IMR-90 (cell line): ENCODE data around the gene AMN. TPM values are rescaled to one million over a fixed set of nuclear protein-coding genes. Genes with fewer than 3 reads are reported as not detected.

Experiments used
- ATAC-seq: fragments of 200-7000 bp; cut with Tn5 transposase; 2 replicates; pipeline ENCODE4 v1.9.1; 2020; ENCODE audit warnings: low read depth, mild to moderate bottlenecking, moderate library complexity
- BruUV-seq: library from RNA; stranded (reverse); fragments of 400-500 nt; replicated peaks from 2 replicates; lab custom pipeline; 2021; lab: Mats Ljungman, UMichigan
- CTCF ChIA-PET: fragments of 300-600 bp; formaldehyde crosslinking; extraction: SDS; loops from one replicate; lab custom pipeline; 2021; ENCODE audit warnings: antibody characterized with exemption; lab: Yijun Ruan, JAX
- POLR2A ChIA-PET: fragments of 300-600 bp; sonication (Branson Sonifier 250); formaldehyde crosslinking; loops from one replicate; lab custom pipeline; 2022; ENCODE audit warnings: antibody characterized with exemption; ENCODE audit not compliant: unreplicated experiment; lab: Charles Lee
- DNase-seq: peaks from one replicate; pipeline ENCODE4 v3.0.0; 2013
- H2AFZ ChIP-seq: replicated peaks from 2 replicates; pipeline ENCODE3; 2013; ENCODE audit warnings: low read length, mild to moderate bottlenecking; ENCODE audit not compliant: poor library complexity
- H2AK5ac ChIP-seq: 2 replicates; pipeline ENCODE4 v1.6.1; 2013; ENCODE audit warnings: low read depth, low read length, inconsistent platforms
- H2AK9ac ChIP-seq: replicated peaks from 2 replicates; pipeline ENCODE3; 2013; ENCODE audit warnings: mild to moderate bottlenecking, low read depth, low read length, moderate library complexity; ENCODE audit not compliant: poor library complexity
- H2BK120ac ChIP-seq: 2 replicates; pipeline ENCODE4 v1.6.1; 2013; ENCODE audit warnings: low read depth, low read length, inconsistent platforms
- H2BK15ac ChIP-seq: 3 replicates; pipeline ENCODE4 v1.6.1; 2013; ENCODE audit warnings: low read depth, low read length, inconsistent platforms
- H2BK20ac ChIP-seq: 2 replicates; pipeline ENCODE4 v1.6.1; 2013; ENCODE audit warnings: low read depth, mild to moderate bottlenecking, inconsistent platforms, low read length, moderate library complexity
- H2BK5ac ChIP-seq: 2 replicates; pipeline ENCODE4 v1.6.1; 2013; ENCODE audit warnings: mild to moderate bottlenecking, low read depth, low read length, inconsistent platforms; ENCODE audit not compliant: poor library complexity, severe bottlenecking
- H3K14ac ChIP-seq: replicated peaks from 2 replicates; pipeline ENCODE4 v1.6.1; 2013; ENCODE audit warnings: low read depth, low read length, inconsistent platforms
- H3K18ac ChIP-seq: 2 replicates; pipeline ENCODE4 v1.6.1; 2013; ENCODE audit warnings: low read depth, low read length, control low read depth
- H3K23ac ChIP-seq: 2 replicates; pipeline ENCODE4 v1.6.1; 2013; ENCODE audit warnings: low read depth, low read length, inconsistent platforms
- H3K27ac ChIP-seq: 2 replicates; pipeline ENCODE4 v1.5.1; 2013; ENCODE audit warnings: mild to moderate bottlenecking, control low read depth, low read length; ENCODE audit not compliant: insufficient read depth
- H3K27me3 ChIP-seq: 2 replicates; pipeline ENCODE4 v1.6.1; 2013; ENCODE audit warnings: low read length; ENCODE audit not compliant: control insufficient read depth, insufficient read depth
- H3K36me3 ChIP-seq: 2 replicates; pipeline ENCODE4 v1.6.1; 2013; ENCODE audit warnings: low read length, mixed read lengths; ENCODE audit not compliant: control insufficient read depth, insufficient read depth
- H3K4ac ChIP-seq: 2 replicates; pipeline ENCODE4 v1.6.1; 2013; ENCODE audit warnings: low read depth, low read length, inconsistent platforms
- H3K4me1 ChIP-seq: 2 replicates; pipeline ENCODE4 v1.6.1; 2013; ENCODE audit warnings: low read length, mixed read lengths; ENCODE audit not compliant: control insufficient read depth, insufficient read depth
- H3K4me2 ChIP-seq: 2 replicates; pipeline ENCODE4 v1.6.1; 2013; ENCODE audit warnings: low read depth, mild to moderate bottlenecking, control low read depth, low read length, moderate library complexity
- H3K4me3 ChIP-seq: 2 replicates; pipeline ENCODE4 v1.5.1; 2013; ENCODE audit warnings: low read depth, mild to moderate bottlenecking, control low read depth, low read length, moderate library complexity; ENCODE audit not compliant: insufficient read depth
- H3K56ac ChIP-seq: 2 replicates; pipeline ENCODE4 v1.6.1; 2013; ENCODE audit warnings: low read length, inconsistent platforms; ENCODE audit not compliant: insufficient read depth; ENCODE audit errors: extremely low read depth
- H3K79me1 ChIP-seq, 2 experiments: 2 replicates each; pipeline ENCODE4 v1.6.1; 2013; ENCODE audit warnings: low read length in 2 of 2, inconsistent platforms in 1 of 2, low read depth in 1 of 2
- H3K9ac ChIP-seq: 2 replicates; pipeline ENCODE4 v1.6.1; 2013; ENCODE audit warnings: low read depth, low read length, control low read depth
- H3K9me1 ChIP-seq: 2 replicates; pipeline ENCODE4 v1.6.1; 2013; ENCODE audit warnings: low read length, inconsistent platforms; ENCODE audit not compliant: insufficient read depth
- H3K9me3 ChIP-seq: 2 replicates; pipeline ENCODE4 v1.6.1; 2013; ENCODE audit warnings: low read length; ENCODE audit not compliant: control insufficient read depth, insufficient read depth
- H4K20me1 ChIP-seq: 2 replicates; pipeline ENCODE4 v1.6.1; 2013; ENCODE audit warnings: low read length, inconsistent platforms; ENCODE audit not compliant: insufficient read depth
- H4K5ac ChIP-seq: 2 replicates; pipeline ENCODE4 v1.6.1; 2013; ENCODE audit warnings: mild to moderate bottlenecking, low read depth, low read length, control low read depth
- H4K8ac ChIP-seq, 2 experiments: 2 replicates each; pipeline ENCODE4 v1.6.1; 2013; ENCODE audit warnings: low read depth in 2 of 2, low read length in 2 of 2, control low read depth in 1 of 2, inconsistent platforms in 1 of 2
- H4K91ac ChIP-seq: 2 replicates; pipeline ENCODE4 v1.6.1; 2013; ENCODE audit warnings: low read depth, low read length, inconsistent platforms; ENCODE audit not compliant: insufficient read depth
- CEBPB ChIP-seq: IDR thresholded peaks from 2 replicates; pipeline ENCODE4 v1.6.1; 2012; ENCODE audit warnings: low read depth, low read length, improper control_type of control experiment
- CHD1 ChIP-seq: IDR thresholded peaks from 2 replicates; pipeline ENCODE4 v1.6.1; 2012; ENCODE audit warnings: low read depth, low read length, improper control_type of control experiment
- MAZ ChIP-seq: IDR thresholded peaks from 2 replicates; pipeline ENCODE4 v1.6.1; 2012; ENCODE audit warnings: low read depth, mild to moderate bottlenecking, low read length, improper control_type of control experiment, moderate library complexity, borderline replicate concordance
- RFX5 ChIP-seq: IDR thresholded peaks from 2 replicates; pipeline ENCODE4 v1.8.0; 2012; ENCODE audit warnings: low read depth, mild to moderate bottlenecking, low read length, moderate library complexity
- WGBS, 2 experiments: methylation state at CpG; one replicate each; pipeline versions ENCODE4 v1.1.5 to v1.1.7; 2013; ENCODE audit warnings: missing lambda C conversion rate in 2 of 2; ENCODE audit not compliant: insufficient read length in 1 of 2; ENCODE audit errors: extremely low coverage in 2 of 2; 5-methylcytosine and 5-hydroxymethylcytosine counted together
- dilution Hi-C: fragments of 300-500 bp; cut with HindIII; formaldehyde crosslinking; loops from one replicate; pipeline ENCODE4 v1.14.3; 2018; ENCODE audit warnings: low sequenced_read_pairs; ENCODE audit not compliant: unreplicated experiment
- in situ Hi-C: fragments of 300-500 bp; cut with MboI; formaldehyde crosslinking; loops from 3 replicates; pipeline ENCODE4 v1.14.3; 2019; ENCODE audit warnings: low sequenced_read_pairs, inconsistent platforms, mixed read lengths
- intact Hi-C: fragments of 100-400 bp; cut with micrococcal nuclease; formaldehyde crosslinking; loops from 2 replicates; pipeline ENCODE4 v1.10.0; 2022
- polyA plus RNA-seq, 3 experiments: library from polyadenylated mRNA; depleted of rRNA; stranded (reverse); fragments of >200 nt; gene quantifications; 2 replicates each; pipeline ENCODE4 v1.2.3, GENCODE V29; 2012; ENCODE audit warnings: low replicate concordance in 1 of 3
- total RNA-seq: library from RNA; depleted of rRNA; stranded (reverse); fragments of >200 nt; gene quantifications from 2 replicates; pipeline ENCODE4 v1.2.3, GENCODE V29; 2012
- TF ChIP-seq, protein P1 (sequence below): fragments of 150-350 bp; IDR thresholded peaks from 2 replicates; pipeline ENCODE4 v1.6.1; 2017; ENCODE audit warnings: mild to moderate bottlenecking, antibody characterized with exemption, low read length, low read depth
- TF ChIP-seq, protein P2 (sequence below): fragments of 150-350 bp; IDR thresholded peaks from 2 replicates; pipeline ENCODE4 v1.6.1; 2016; ENCODE audit warnings: low read depth, mild to moderate bottlenecking, low read length, moderate library complexity, borderline replicate concordance

The AMN gene
- total and polyA plus RNA-seq, 2 of the 4 experiments (the other 2 are of a cell fraction) = under 0.01 to 0.24 TPM

DNA sequence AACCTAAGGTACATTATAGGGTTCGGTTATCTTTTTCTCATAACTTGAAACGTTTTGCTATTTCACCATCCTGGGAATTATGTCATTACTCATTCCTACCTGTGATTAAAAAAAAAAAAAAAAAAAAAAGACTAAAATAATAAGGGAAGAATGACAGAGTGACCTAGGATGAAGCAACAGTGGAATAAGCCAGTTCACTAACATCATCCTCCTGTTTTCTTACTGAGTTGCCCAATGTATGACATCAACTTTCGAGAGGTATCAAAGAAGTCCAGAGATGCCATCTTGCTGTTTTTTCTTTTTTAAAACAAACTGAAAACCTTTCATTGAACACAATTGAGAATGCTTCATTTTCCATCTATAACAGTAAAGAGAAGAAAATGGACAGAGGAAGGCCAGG is 42.8 kb downstream of the AMN start:
- Histone ChIP-seq H3K18ac (no peak overlapping the region), H4K91ac (no peak overlapping the region), H4K20me1 (peaks cover 3% of the 10 kb centered on the region; the same call in 1 of the 2 replicates), H2AFZ (no peak overlapping the region), H3K27ac (no peak overlapping the region), H3K9me3 (no peaks in the 10 kb centered on the region), H3K4ac (no peak overlapping the region), H4K5ac (no peak overlapping the region), H2AK5ac (no peak overlapping the region), H3K4me1 (no peaks in the 10 kb centered on the region), H2BK5ac (no peak overlapping the region), H2BK120ac (no peak overlapping the region), H2AK9ac (no peak overlapping the region), H3K36me3 (peaks cover 68% of the 10 kb centered on the region), H3K14ac (no peak overlapping the region), H3K27me3 (no peaks in the 10 kb centered on the region), H3K4me2 (no peak overlapping the region), H2BK15ac (no peak overlapping the region), H2BK20ac (no peak overlapping the region), H3K23ac (no peak overlapping the region), H3K56ac (no peak overlapping the region), H3K9me1 (no peaks in the 10 kb centered on the region; the same call in 1 of the 2 replicates), H3K9ac (no peak overlapping the region), H3K79me1 (peaks cover 0 to 19% of the 10 kb centered on the region in 2 experiments; a peak in 1 of 4 replicates), H3K4me3 (no peak overlapping the region), H4K8ac (no peak overlapping the region)
- ChIA-PET POLR2A (no interaction called here), CTCF (no interaction called here)
- dilution Hi-C loops = no loop called here
- intact Hi-C loops = no loop called here
- DNase-seq = no peak
- in situ Hi-C loops = no loop called here
- TF ChIP-seq RFX5 = no peak
- TF ChIP-seq, protein P1, sequence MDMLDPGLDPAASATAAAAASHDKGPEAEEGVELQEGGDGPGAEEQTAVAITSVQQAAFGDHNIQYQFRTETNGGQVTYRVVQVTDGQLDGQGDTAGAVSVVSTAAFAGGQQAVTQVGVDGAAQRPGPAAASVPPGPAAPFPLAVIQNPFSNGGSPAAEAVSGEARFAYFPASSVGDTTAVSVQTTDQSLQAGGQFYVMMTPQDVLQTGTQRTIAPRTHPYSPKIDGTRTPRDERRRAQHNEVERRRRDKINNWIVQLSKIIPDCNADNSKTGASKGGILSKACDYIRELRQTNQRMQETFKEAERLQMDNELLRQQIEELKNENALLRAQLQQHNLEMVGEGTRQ = no peak
- TF ChIP-seq MAZ = no peak
- TF ChIP-seq, protein P2, sequence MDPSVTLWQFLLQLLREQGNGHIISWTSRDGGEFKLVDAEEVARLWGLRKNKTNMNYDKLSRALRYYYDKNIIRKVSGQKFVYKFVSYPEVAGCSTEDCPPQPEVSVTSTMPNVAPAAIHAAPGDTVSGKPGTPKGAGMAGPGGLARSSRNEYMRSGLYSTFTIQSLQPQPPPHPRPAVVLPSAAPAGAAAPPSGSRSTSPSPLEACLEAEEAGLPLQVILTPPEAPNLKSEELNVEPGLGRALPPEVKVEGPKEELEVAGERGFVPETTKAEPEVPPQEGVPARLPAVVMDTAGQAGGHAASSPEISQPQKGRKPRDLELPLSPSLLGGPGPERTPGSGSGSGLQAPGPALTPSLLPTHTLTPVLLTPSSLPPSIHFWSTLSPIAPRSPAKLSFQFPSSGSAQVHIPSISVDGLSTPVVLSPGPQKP = no peak
- peak; percentile 19; the same call in 1 of the 2 replicates for TF ChIP-seq CEBPB
- no peak for TF ChIP-seq CHD1
- ATAC-seq = no peak
- no CpG with 5 or more reads among the region's 3 CpGs for WGBS, 2 experiments
- BruUV-seq = no TSS peak
